ENCODE data around the gene ZNF668. TPM values are rescaled to one million over a fixed set of nuclear protein-coding genes. Genes with fewer than 3 reads are reported as not detected.

The ZNF668 gene
- total RNA-seq, 1 donor from 2014 or later = 19.7 TPM

GRCh38 chr16:31050280-31051030 lies 23.6 kb downstream of the ZNF668 start:
- Mint-ChIP-seq H3K36me3 (ENCODE audit: low read depth) (no peaks in the 10 kb centered on the region), H3K27me3 (ENCODE audit: low read depth) (peaks cover 2% of the 10 kb centered on the region), H3K27ac (ENCODE audit: unreplicated experiment) (no peak overlapping the region), H3K4me1 (no peaks in the 10 kb centered on the region), H3K9me3 (peaks cover 2% of the 10 kb centered on the region), H3K4me3 (no peak overlapping the region)
- TF ChIP-seq, protein P1, sequence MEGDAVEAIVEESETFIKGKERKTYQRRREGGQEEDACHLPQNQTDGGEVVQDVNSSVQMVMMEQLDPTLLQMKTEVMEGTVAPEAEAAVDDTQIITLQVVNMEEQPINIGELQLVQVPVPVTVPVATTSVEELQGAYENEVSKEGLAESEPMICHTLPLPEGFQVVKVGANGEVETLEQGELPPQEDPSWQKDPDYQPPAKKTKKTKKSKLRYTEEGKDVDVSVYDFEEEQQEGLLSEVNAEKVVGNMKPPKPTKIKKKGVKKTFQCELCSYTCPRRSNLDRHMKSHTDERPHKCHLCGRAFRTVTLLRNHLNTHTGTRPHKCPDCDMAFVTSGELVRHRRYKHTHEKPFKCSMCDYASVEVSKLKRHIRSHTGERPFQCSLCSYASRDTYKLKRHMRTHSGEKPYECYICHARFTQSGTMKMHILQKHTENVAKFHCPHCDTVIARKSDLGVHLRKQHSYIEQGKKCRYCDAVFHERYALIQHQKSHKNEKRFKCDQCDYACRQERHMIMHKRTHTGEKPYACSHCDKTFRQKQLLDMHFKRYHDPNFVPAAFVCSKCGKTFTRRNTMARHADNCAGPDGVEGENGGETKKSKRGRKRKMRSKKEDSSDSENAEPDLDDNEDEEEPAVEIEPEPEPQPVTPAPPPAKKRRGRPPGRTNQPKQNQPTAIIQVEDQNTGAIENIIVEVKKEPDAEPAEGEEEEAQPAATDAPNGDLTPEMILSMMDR (conservative IDR thresholded peaks at IDR 0.05) = no peak
- no peak for DNase-seq (ENCODE audit: low read depth, low spot score)

DNA sequence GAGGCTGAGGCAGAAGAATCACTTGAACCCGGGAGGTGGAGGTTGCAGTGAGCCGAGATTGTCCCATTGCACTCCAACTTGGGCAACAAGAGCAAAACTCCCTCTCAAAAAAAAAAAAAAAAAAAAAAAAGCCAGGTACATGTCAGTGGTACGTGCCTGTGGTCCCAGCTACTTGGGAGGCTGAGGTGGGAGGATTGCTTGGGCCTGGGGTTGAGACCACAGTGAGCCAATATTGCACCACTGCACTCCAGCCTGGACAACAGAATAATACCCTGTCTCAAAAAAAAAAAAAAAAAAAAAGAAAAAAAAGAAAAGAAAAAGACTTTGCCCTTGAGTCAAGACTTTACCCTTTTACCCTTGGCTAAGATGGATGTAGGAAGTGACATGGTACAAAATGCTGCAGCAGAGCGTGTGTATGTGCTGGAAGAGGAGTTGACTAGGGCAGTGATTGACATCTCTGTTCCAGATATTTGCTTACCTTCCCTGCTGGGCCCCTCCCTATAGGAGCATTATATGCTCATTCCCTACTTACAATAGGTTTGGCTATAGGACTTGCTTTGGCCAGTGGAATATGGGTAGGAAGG lies 30.1 kb downstream of the ZNF668 start:
- H3K9me3 Mint-ChIP-seq = no peaks in the 10 kb centered on the region
- TF ChIP-seq, protein P1 (conservative IDR thresholded peaks at IDR 0.05) = no peak
- H3K27ac Mint-ChIP-seq (ENCODE audit: unreplicated experiment) = no peak overlapping the region
- no peak overlapping the region for H3K4me3 Mint-ChIP-seq
- H3K27me3 Mint-ChIP-seq (ENCODE audit: low read depth) = no peaks in the 10 kb centered on the region
- H3K4me1 Mint-ChIP-seq = no peaks in the 10 kb centered on the region
- DNase-seq (ENCODE audit: low read depth, low spot score) = no peak
- H3K36me3 Mint-ChIP-seq (ENCODE audit: low read depth) = no peaks in the 10 kb centered on the region

- DNase-seq (ENCODE audit: low read depth, low spot score) = no peak
- Mint-ChIP-seq H3K9me3 (no peaks in the 10 kb centered on the region), H3K27ac (ENCODE audit: unreplicated experiment) (no peak overlapping the region), H3K27me3 (ENCODE audit: low read depth) (no peaks in the 10 kb centered on the region), H3K4me3 (no peak overlapping the region), H3K36me3 (ENCODE audit: low read depth) (no peaks in the 10 kb centered on the region), H3K4me1 (no peaks in the 10 kb centered on the region)
- TF ChIP-seq, protein P1 (conservative IDR thresholded peaks at IDR 0.05) = no peak
These were observed 30.7 kb downstream of the ZNF668 start for GRCh38 chr16:31043352-31043751.

- no peak for DNase-seq (ENCODE audit: low read depth, low spot score)
- no peak overlapping the region for H3K27ac Mint-ChIP-seq (ENCODE audit: unreplicated experiment)
- TF ChIP-seq, protein P1 (conservative IDR thresholded peaks at IDR 0.05) = no peak
- no peaks in the 10 kb centered on the region for H3K36me3 Mint-ChIP-seq (ENCODE audit: low read depth)
- H3K4me1 Mint-ChIP-seq = no peaks in the 10 kb centered on the region
- H3K9me3 Mint-ChIP-seq = no peaks in the 10 kb centered on the region
- H3K4me3 Mint-ChIP-seq = no peak overlapping the region
- H3K27me3 Mint-ChIP-seq (ENCODE audit: low read depth) = no peaks in the 10 kb centered on the region
These were observed 31.2 kb downstream of the ZNF668 start for GRCh38 chr16:31042866-31043265.

DNA sequence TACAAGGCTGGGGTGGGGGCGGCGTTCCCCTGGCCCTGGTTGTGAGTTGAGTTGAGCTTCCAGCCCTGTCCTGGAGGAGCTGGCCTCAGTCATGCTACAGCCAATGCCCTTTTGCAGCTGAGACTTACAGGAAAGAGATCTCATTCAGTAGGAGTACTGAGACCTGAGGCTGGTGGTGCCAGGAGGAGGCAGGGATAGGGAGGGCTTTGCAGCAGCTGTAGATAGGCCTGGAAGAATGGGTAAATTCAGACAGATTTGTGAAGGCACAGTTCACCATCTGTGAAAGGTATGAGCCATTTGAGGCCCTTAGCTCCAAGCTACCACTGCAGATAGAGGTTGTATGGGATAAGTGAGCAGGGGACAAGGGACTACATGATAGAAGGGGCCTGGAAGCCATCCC lies 35.0 kb downstream of the ZNF668 start:
- peaks cover 2% of the 10 kb centered on the region for H3K36me3 Mint-ChIP-seq (ENCODE audit: low read depth)
- no peaks in the 10 kb centered on the region for H3K9me3 Mint-ChIP-seq
- no peak overlapping the region for H3K27ac Mint-ChIP-seq (ENCODE audit: unreplicated experiment)
- DNase-seq (ENCODE audit: low read depth, low spot score) = no peak
- TF ChIP-seq, protein P1 (conservative IDR thresholded peaks at IDR 0.05) = no peak
- peak overlapping the region; percentile 23 for H3K4me3 Mint-ChIP-seq
- no peaks in the 10 kb centered on the region for H3K27me3 Mint-ChIP-seq (ENCODE audit: low read depth)
- H3K4me1 Mint-ChIP-seq = peaks cover 4% of the 10 kb centered on the region

All from neural crest cell (in vitro differentiated cells).